Loucy (cell line): ENCODE results near the gene NTSR2.

Experiments used
- H2AFZ ChIP-seq: fragments of 200-600 bp; sonication (generic); 2 replicates; pipeline ENCODE4 v1.6.0; 2016; ENCODE audit warnings: antibody characterized with exemption, mild to moderate bottlenecking, low read length, moderate library complexity
- H3F3A ChIP-seq: fragments of 200-600 bp; 2 replicates; pipeline ENCODE4 v1.6.0; 2016; ENCODE audit warnings: antibody characterized with exemption, low read depth, mild to moderate bottlenecking
- H3K27me3 ChIP-seq: fragments of 200-600 bp; sonication (generic); 2 replicates; pipeline ENCODE4 v1.6.1; 2014; ENCODE audit warnings: low read length, mild to moderate bottlenecking; ENCODE audit not compliant: insufficient read depth, poor library complexity, severe bottlenecking
- H3K36me3 ChIP-seq: fragments of 200-600 bp; sonication (generic); 2 replicates; pipeline ENCODE4 v1.6.1; 2016; ENCODE audit warnings: low read length; ENCODE audit not compliant: insufficient read depth
- H3K4me1 ChIP-seq: fragments of 200-600 bp; sonication (generic); 2 replicates; pipeline ENCODE4 v1.5.1; 2014; ENCODE audit warnings: low read length, mild to moderate bottlenecking; ENCODE audit not compliant: insufficient read depth, poor library complexity, severe bottlenecking
- H3K4me2 ChIP-seq: fragments of 200-600 bp; sonication (generic); 2 replicates; pipeline ENCODE4 v1.6.0; 2014; ENCODE audit warnings: antibody characterized with exemption, low read length, low read depth, mild to moderate bottlenecking; ENCODE audit not compliant: poor library complexity, severe bottlenecking
- H3K4me3 ChIP-seq: fragments of 200-600 bp; sonication (generic); 2 replicates; pipeline ENCODE4 v1.5.1; 2014; ENCODE audit warnings: low read length, mild to moderate bottlenecking, mixed read lengths; ENCODE audit not compliant: poor library complexity, severe bottlenecking
- H3K79me2 ChIP-seq: fragments of 200-600 bp; sonication (generic); 2 replicates; pipeline ENCODE4 v1.6.1; 2014; ENCODE audit warnings: low read length; ENCODE audit not compliant: insufficient read depth
- H3K9ac ChIP-seq: fragments of 200-600 bp; sonication (generic); 2 replicates; pipeline ENCODE4 v1.6.0; 2014; ENCODE audit warnings: mild to moderate bottlenecking, low read depth, low read length, moderate library complexity; ENCODE audit not compliant: poor library complexity, severe bottlenecking
- H3K9me2 ChIP-seq: fragments of 200-600 bp; sonication (generic); replicated peaks from 2 replicates; pipeline ENCODE4 v1.6.1; 2016; ENCODE audit warnings: low read depth, low read length, mixed read lengths
- H3K9me3 ChIP-seq: fragments of 200-600 bp; sonication (generic); 2 replicates; pipeline ENCODE4 v1.6.1; 2014; ENCODE audit warnings: mild to moderate bottlenecking, antibody characterized with exemption, low read length, low read depth; ENCODE audit not compliant: insufficient read depth
- H4K20me1 ChIP-seq: fragments of 200-600 bp; sonication (generic); 2 replicates; pipeline ENCODE4 v1.6.0; 2014; ENCODE audit warnings: antibody characterized with exemption, low read length, mild to moderate bottlenecking; ENCODE audit not compliant: insufficient read depth, poor library complexity, severe bottlenecking
- CTCF ChIP-seq: fragments of 200-600 bp; sonication (generic); conservative IDR thresholded peaks from 2 replicates; pipeline ENCODE4 v1.5.1; 2014; ENCODE audit warnings: mild to moderate bottlenecking, antibody characterized with exemption, low read length
- EZH2phosphoT487 ChIP-seq: fragments of 200-600 bp; IDR thresholded peaks from 2 replicates; pipeline ENCODE4 v1.6.1; 2018; ENCODE audit warnings: antibody characterized with exemption, mild to moderate bottlenecking, moderate library complexity, borderline replicate concordance

Gene NTSR2

GRCh38 chr2:11698009-11698922, 28.3 kb upstream of the NTSR2 start:
- Histone ChIP-seq H4K20me1 (no peaks in the 10 kb centered on the region), H3K9me2 (no peaks in the 10 kb centered on the region), H3K36me3 (no peaks in the 10 kb centered on the region), H3K4me3 (no peak overlapping the region), H3F3A (no peaks in the 10 kb centered on the region), H3K27me3 (no peaks in the 10 kb centered on the region), H2AFZ (no peak overlapping the region), H3K9ac (no peak overlapping the region), H3K79me2 (no peaks in the 10 kb centered on the region), H3K4me1 (peaks cover 23% of the 10 kb centered on the region), H3K4me2 (no peak overlapping the region), H3K9me3 (no peaks in the 10 kb centered on the region)
- TF ChIP-seq EZH2phosphoT487 (no peak), CTCF (no peak)

- H4K20me1 ChIP-seq: no peaks in the 10 kb centered on the region
- H3K9me3 ChIP-seq: no peaks in the 10 kb centered on the region
- no peaks in the 10 kb centered on the region for H3K36me3 ChIP-seq
- H3K4me2 ChIP-seq: no peak overlapping the region
- no peaks in the 10 kb centered on the region for H3K79me2 ChIP-seq
- no peaks in the 10 kb centered on the region for H3F3A ChIP-seq
- no peaks in the 10 kb centered on the region for H3K9me2 ChIP-seq
- no peak overlapping the region for H3K4me3 ChIP-seq
- TF ChIP-seq EZH2phosphoT487 (no peak), CTCF (no peak)
- no peak overlapping the region for H2AFZ ChIP-seq
- H3K9ac ChIP-seq: no peak overlapping the region
- H3K4me1 ChIP-seq: peaks cover 14% of the 10 kb centered on the region
- H3K27me3 ChIP-seq: no peaks in the 10 kb centered on the region
These were observed 27.3 kb upstream of the NTSR2 start for GRCh38 chr2:11697103-11697871.

GRCh38 chr2:11696736-11697102, 26.7 kb upstream of the NTSR2 start:
- H2AFZ ChIP-seq: no peak overlapping the region
- H3F3A ChIP-seq: no peaks in the 10 kb centered on the region
- no peaks in the 10 kb centered on the region for H3K9me3 ChIP-seq

More at GRCh38 chr2:11696736-11697102, 26.7 kb upstream of the NTSR2 start:
- H3K4me1 ChIP-seq: peaks cover 8% of the 10 kb centered on the region
- H3K9me2 ChIP-seq: no peaks in the 10 kb centered on the region
- no peak for TF ChIP-seq CTCF
- TF ChIP-seq EZH2phosphoT487: no peak
- H3K4me3 ChIP-seq: no peak overlapping the region
- H3K9ac ChIP-seq: no peak overlapping the region
- H3K36me3 ChIP-seq: no peaks in the 10 kb centered on the region
- H4K20me1 ChIP-seq: no peaks in the 10 kb centered on the region
- H3K27me3 ChIP-seq: no peaks in the 10 kb centered on the region
- no peak overlapping the region for H3K4me2 ChIP-seq
- no peaks in the 10 kb centered on the region for H3K79me2 ChIP-seq
